Raji (cell line): Measurements from ENCODE around the gene PDLIM3.

Experiments
- POLR2A ChIP-seq: IDR thresholded peaks from 2 replicates; pipeline ENCODE4 v1.6.1; 2011; ENCODE audit warnings: low read depth, low read length, control low read depth; ENCODE audit not compliant: insufficient read depth

PDLIM3 gene

GRCh38 chr4:185535612-185536410 is 504 bp upstream of the PDLIM3 start:
- TF ChIP-seq POLR2A: no peak

GRCh38 chr4:185534511-185534865 is 819 bp downstream of the PDLIM3 start:
- TF ChIP-seq POLR2A: no peak

GRCh38 chr4:185532795-185533324 is 2.4 kb downstream of the PDLIM3 start:
- TF ChIP-seq POLR2A: no peak

- TF ChIP-seq POLR2A: no peak
Observed at GRCh38 chr4:185532293-185532692, 3.0 kb downstream of the PDLIM3 start.

GRCh38 chr4:185529413-185529812 is 5.9 kb downstream of the PDLIM3 start:
- TF ChIP-seq POLR2A: no peak

DNA sequence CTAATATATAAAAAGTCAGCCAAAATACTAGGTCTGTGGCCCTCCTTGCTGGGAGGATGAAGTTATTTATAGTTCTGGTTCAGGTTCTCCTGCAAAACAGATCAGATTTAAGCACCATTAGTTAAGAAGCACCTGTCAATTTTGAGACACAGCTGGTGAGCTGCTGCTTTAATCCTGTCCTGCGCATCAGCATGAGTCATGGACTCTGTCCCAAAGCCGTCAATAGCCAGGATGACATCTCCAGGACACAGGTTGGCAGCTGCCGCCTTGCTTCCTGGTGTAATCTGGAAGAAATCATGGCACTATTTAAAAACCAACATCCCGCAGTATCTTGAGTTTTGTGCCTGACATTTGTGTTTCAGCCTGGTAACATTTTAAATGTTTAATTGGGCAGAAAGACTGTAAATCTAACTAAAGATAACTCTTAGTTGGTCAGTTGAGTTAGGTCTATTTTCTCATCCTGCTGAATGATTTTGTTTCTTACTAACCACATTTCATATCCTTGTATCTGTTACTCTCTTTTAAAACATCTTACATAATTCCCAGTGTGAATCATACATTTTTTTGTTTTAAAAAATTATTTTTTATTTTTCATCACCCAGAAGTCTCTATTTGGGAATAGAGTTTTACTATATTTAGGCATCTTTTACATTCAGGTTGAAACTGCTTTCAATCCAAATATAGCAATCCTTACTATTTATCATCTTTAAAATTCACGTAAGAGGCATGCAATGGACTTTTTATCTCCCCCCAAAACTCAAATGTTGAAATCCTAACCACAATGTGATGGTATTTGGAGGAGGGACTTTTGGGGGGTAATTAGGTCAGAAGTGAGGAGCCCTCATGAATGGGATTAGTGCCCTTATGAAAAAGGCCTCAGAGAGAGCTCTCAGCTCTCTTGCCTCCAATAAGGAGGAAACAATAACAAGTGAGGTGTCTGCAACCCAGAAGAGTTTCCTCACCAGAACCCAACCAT is 10.1 kb downstream of the PDLIM3 start:
- no peak for TF ChIP-seq POLR2A

DNA sequence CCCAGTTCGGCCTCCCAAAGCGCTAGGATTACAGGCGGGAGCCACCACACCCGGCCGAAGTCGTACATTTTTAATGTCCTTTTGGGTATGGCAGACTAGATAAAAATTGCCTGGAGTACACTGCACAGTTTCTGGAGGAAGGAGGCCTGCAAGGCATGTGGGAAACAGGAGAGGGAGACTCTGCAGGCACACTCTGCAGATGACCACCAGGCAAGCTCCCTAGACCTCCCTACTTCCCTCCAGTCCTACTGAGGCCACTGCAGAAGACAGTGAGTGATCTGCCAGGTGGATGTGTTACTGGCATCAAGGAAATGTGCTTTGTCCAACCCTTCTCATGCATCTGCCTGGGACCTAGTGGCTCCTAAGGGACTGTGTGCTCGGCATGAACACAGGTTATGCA is 11.4 kb downstream of the PDLIM3 start:
- no peak for TF ChIP-seq POLR2A

GRCh38 chr4:185522451-185522850 is 12.9 kb downstream of the PDLIM3 start:
- TF ChIP-seq POLR2A: no peak

DNA sequence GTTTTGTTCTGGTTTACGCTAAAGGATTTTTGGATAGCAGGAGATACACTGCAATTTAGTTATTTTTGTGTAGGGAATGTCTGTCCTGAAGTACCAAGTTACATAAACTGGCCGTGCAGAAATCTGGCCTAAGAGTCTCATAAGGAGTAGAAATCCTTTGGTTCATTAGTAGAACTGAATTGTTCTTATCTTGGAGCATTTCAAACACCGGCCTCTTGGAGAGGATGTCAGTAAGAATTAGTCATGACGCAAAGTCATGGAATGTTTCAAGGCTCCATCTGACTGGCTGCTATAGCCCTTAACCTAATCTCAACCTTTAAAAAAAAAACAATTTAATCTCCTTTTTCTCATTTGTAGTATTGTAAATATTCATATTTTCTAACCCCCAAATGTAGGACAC is 15.2 kb downstream of the PDLIM3 start:
- TF ChIP-seq POLR2A: no peak

DNA sequence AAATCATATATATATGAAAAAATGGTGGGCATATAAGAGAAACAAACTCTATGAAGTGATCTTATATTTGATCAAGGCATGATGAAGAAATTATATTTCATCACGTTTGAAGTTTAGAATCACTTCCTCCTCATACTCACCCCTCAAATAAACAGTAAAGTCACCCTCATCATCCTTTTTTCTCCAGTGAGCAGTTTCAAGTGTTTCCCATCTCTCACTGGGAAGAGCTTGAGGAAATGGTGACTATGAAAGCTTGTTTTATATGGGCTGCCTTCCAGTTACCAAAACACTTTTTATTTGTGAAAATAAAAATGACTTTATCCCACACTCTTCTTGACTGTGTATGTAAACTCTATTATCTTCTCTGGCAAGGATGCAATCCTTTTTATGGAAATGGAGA is 16.8 kb downstream of the PDLIM3 start:
- no peak for TF ChIP-seq POLR2A

- no peak for TF ChIP-seq POLR2A
Observed at GRCh38 chr4:185518069-185518468, 17.2 kb downstream of the PDLIM3 start.

- TF ChIP-seq POLR2A: no peak
Observed at GRCh38 chr4:185515248-185515647, 20.1 kb downstream of the PDLIM3 start.

GRCh38 chr4:185514182-185514697 is 21.1 kb downstream of the PDLIM3 start:
- TF ChIP-seq POLR2A: no peak

DNA sequence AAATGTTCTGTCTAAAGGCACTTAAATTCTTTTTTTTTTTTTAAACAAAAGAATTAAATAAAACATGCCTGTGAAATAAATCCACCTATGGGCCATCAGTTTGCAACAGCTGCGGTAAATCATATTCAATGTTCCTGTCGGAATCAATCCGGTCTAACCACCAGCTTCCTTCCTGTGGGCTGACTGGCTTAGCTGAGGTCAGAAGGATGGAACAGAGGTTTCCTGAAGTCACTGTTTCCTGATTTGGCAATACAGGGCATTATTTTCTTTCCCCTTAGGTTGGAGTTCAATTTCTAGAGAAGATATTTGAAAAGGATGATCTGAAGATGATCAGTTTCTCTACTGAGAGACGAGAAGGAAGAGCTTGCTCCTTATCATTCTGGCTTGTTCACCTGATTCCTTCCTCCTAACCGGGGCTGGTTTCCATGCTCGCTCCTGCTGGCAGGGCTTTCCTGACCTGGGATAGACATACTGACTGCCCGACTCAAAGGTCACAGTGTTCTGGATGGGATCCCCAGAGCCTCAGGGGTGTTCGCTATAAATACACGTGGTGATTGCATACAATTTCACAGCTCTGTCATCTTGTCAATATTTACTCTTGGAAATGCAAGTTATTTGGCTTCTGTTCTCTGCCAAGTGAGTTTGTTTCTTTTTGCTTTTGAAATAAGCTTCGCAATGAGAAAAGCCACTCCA is 21.7 kb downstream of the PDLIM3 start:
- TF ChIP-seq POLR2A: no peak

DNA sequence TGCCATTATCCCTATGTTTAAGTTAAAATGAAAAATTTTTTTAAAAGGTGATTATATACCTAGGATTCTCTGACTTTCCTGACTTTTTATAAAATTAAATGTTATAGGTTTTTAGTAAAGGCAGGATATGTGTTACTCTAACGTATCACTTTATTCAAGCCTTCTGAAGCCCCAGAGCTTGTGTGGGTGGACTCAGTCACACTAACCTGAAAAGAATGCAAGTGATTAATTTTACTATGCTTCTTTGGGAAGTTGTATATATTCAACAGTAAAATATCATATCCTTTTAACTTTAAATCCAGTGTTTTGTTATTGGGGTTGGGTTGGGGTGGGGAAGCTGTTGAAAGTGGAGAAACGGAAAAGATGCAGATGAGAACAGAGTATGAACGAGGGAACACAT is 22.8 kb downstream of the PDLIM3 start:
- no peak for TF ChIP-seq POLR2A
